ENCODE measurements around the gene AFF3. TPM values are rescaled to one million over a fixed set of nuclear protein-coding genes. Genes with fewer than 3 reads are reported as not detected.
A peak's percentile ranks its signal among the peaks of the same experiment; 100 is the strongest.

AFF3 gene
- total and polyA plus RNA-seq, 2 donors (not counting 3 experiments of a cell fraction or from before 2014, with no cell fraction given) = 0.06 to 0.07 TPM

DNA sequence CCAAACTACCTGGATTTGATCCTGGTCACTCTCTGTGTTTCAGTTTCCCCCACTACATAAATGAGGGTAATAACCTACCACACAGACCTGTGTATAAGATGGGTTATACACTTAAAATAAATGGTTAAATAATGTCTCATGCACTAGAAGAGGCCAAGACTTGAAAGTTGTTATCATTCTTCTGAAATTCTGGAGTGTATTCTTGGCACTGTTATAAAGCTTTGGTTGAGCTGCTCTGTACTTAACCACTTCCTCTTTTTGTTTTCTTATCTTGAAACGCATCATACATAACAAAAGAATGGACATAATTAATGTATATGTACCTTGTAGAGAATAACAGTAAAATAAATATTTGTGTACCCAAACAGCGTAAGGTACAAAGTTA, 281.0 kb downstream of the AFF3 start:
- peak; percentile 59 for FAIRE-seq
- peak; percentile 63 for DNase-seq (ENCODE audit: low read depth, low spot score)
- TF ChIP-seq FOS (IDR thresholded peaks at IDR 0.05; ENCODE audit: borderline replicate concordance, insufficient read depth, low read length) = peak; percentile 40
- no peak for TF ChIP-seq MAX (IDR thresholded peaks at IDR 0.05; ENCODE audit: insufficient read depth, insufficient read length)
- TF ChIP-seq POLR2AphosphoS5 (IDR thresholded peaks at IDR 0.05; ENCODE audit: insufficient read depth, low read depth, low read length) = peak; percentile 51
- peak; percentile 84 for TF ChIP-seq GATA2 (IDR thresholded peaks at IDR 0.05; ENCODE audit: insufficient read depth, insufficient read length, low read depth, low read length)
- TF ChIP-seq JUN (IDR thresholded peaks at IDR 0.05; ENCODE audit: borderline replicate concordance, insufficient read depth, insufficient read length, low read depth) = no peak

DNA sequence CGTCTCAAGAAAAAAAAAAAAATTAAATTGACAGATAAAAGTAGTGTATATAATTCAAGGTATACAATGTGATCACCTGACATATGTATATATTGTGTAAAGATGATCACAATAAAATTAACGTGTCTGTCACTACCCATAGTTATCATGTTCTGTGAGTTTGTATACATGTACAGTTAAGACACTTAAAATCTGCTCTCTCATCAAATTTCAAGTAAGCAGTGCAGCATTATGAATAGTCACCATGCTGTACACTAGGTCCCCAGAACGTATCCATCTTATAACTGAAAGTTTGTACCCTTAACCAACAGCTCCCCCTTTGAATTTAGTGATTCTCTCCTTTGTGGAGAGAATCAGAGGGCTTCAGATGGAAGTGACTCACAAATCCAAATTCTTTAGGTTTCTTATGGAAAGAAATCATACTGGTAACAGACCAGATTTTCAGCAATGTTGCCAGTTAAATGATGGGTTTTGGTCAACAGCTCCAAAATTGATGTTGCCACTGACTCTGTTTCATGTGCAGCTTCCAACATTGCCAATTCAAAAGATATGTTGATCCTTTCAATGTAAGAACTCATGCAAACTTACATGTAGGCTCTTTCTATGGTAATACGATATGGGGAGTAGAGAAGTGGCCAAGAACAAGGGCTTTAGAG, 281.5 kb downstream of the AFF3 start:
- no peak overlapping the region for H3K4me3 ChIP-seq (replicated peaks in 1 of 3; ENCODE audit: insufficient read depth in 1 of 3, low read depth in 1 of 3, low read length in 3 of 3)
- no peaks in the 10 kb centered on the region for H3K9me3 ChIP-seq (replicated peaks; ENCODE audit: control insufficient read depth, insufficient read depth, low read length)
- H3K27ac ChIP-seq (ENCODE audit: insufficient read depth, low read depth, low read length) = peak overlapping the region; percentile 82
- H2AFZ ChIP-seq (ENCODE audit: low read depth, low read length) = no peak overlapping the region
- DNase-seq (ENCODE audit: low read depth, low spot score) = no peak
- FAIRE-seq = no peak
- H3K79me2 ChIP-seq (ENCODE audit: control insufficient read depth, insufficient read depth, low read length) = no peaks in the 10 kb centered on the region
- H3K9me1 ChIP-seq (replicated peaks; ENCODE audit: control insufficient read depth, extremely low read depth, insufficient read depth, low read length) = no peaks in the 10 kb centered on the region
- peak overlapping the region; percentile 70 for H3K4me2 ChIP-seq (ENCODE audit: insufficient read depth, low read length)
- TF ChIP-seq MYC (IDR thresholded peaks at IDR 0.05; ENCODE audit: low read depth, low read length) = no peak
- no peak for TF ChIP-seq POLR2AphosphoS5 (IDR thresholded peaks at IDR 0.05; ENCODE audit: insufficient read depth, low read depth, low read length)
- TF ChIP-seq POLR2A (IDR thresholded peaks at IDR 0.05; ENCODE audit: low read depth, low read length) = no peak
- TF ChIP-seq MAX (IDR thresholded peaks at IDR 0.05; ENCODE audit: insufficient read depth, insufficient read length) = no peak
- TF ChIP-seq JUN (IDR thresholded peaks at IDR 0.05; ENCODE audit: borderline replicate concordance, insufficient read depth, insufficient read length, low read depth) = no peak
- TF ChIP-seq GATA2 (IDR thresholded peaks at IDR 0.05; ENCODE audit: insufficient read depth, insufficient read length, low read depth, low read length) = no peak
- TF ChIP-seq FOS (IDR thresholded peaks at IDR 0.05; ENCODE audit: borderline replicate concordance, insufficient read depth, low read length) = no peak
- TF ChIP-seq, protein P1, sequence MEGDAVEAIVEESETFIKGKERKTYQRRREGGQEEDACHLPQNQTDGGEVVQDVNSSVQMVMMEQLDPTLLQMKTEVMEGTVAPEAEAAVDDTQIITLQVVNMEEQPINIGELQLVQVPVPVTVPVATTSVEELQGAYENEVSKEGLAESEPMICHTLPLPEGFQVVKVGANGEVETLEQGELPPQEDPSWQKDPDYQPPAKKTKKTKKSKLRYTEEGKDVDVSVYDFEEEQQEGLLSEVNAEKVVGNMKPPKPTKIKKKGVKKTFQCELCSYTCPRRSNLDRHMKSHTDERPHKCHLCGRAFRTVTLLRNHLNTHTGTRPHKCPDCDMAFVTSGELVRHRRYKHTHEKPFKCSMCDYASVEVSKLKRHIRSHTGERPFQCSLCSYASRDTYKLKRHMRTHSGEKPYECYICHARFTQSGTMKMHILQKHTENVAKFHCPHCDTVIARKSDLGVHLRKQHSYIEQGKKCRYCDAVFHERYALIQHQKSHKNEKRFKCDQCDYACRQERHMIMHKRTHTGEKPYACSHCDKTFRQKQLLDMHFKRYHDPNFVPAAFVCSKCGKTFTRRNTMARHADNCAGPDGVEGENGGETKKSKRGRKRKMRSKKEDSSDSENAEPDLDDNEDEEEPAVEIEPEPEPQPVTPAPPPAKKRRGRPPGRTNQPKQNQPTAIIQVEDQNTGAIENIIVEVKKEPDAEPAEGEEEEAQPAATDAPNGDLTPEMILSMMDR (IDR thresholded peaks at IDR 0.05; ENCODE audit: extremely low read depth in 1 of 2, insufficient read depth in 1 of 2, low read depth in 1 of 2, low read length in 2 of 2) = no peak
- no peak for TF ChIP-seq EZH2 (IDR thresholded peaks at IDR 0.05; ENCODE audit: borderline replicate concordance, low read depth, low read length, severe bottlenecking)
- CTCF ChIA-PET = interaction anchor here (1.1 to 3.0 kb wide), 3 partner anchors 10 to 50 kb away, joined by 3 to 9 read pairs (median 4); no protein-coding TSS in a partner anchor
- H3K27me3 ChIP-seq (ENCODE audit: control insufficient read depth in 2 of 2, insufficient read depth in 2 of 2, low read length in 2 of 2) = no peaks in the 10 kb centered on the region
- no peaks in the 10 kb centered on the region for H3K36me3 ChIP-seq (ENCODE audit: control insufficient read depth in 2 of 2, extremely low read depth in 1 of 2, insufficient read depth in 2 of 2, low read length in 2 of 2)
- no TSS peak for BruUV-seq (replicated peaks)
- intact Hi-C loops (cut with micrococcal nuclease) (loop anchor here (1.0 to 2.0 kb wide), 2 partner anchors 19 to 40 kb away; no protein-coding TSS in a partner anchor), dilution Hi-C loops (cut with MboI; ENCODE audit: extremely low pct_ligation_motif_present, low sequenced_read_pairs) (no loop called here)
- H3K4me1 ChIP-seq (ENCODE audit: control insufficient read depth, extremely low read depth, insufficient read depth, low read length) = peaks cover 30% of the 10 kb centered on the region
- POLR2A ChIA-PET = no interaction called here
- no peak overlapping the region for H3K9ac ChIP-seq (replicated peaks; ENCODE audit: extremely low read depth, insufficient read depth, low read length)
- no peaks in the 10 kb centered on the region for H4K20me1 ChIP-seq (replicated peaks; ENCODE audit: control insufficient read depth, extremely low read depth, insufficient read depth, low read length)

More for the DNA sequence above, 281.0 kb downstream of the AFF3 start:
- Histone ChIP-seq H2AFZ (ENCODE audit: low read depth, low read length) (no peak overlapping the region), H4K20me1 (replicated peaks; ENCODE audit: control insufficient read depth, extremely low read depth, insufficient read depth, low read length) (no peaks in the 10 kb centered on the region), H3K27me3 (ENCODE audit: control insufficient read depth in 2 of 2, insufficient read depth in 2 of 2, low read length in 2 of 2) (no peaks in the 10 kb centered on the region), H3K9ac (replicated peaks; ENCODE audit: extremely low read depth, insufficient read depth, low read length) (peak overlapping the region; percentile 4), H3K4me3 (replicated peaks in 1 of 3; ENCODE audit: insufficient read depth in 1 of 3, low read depth in 1 of 3, low read length in 3 of 3) (no peak overlapping the region), H3K4me1 (ENCODE audit: control insufficient read depth, extremely low read depth, insufficient read depth, low read length) (peaks cover 30% of the 10 kb centered on the region), H3K79me2 (ENCODE audit: control insufficient read depth, insufficient read depth, low read length) (no peaks in the 10 kb centered on the region), H3K4me2 (ENCODE audit: insufficient read depth, low read length) (peak overlapping the region; percentile 70), H3K9me3 (replicated peaks; ENCODE audit: control insufficient read depth, insufficient read depth, low read length) (no peaks in the 10 kb centered on the region), H3K27ac (ENCODE audit: insufficient read depth, low read depth, low read length) (peak overlapping the region; percentile 82), H3K36me3 (ENCODE audit: control insufficient read depth in 2 of 2, extremely low read depth in 1 of 2, insufficient read depth in 2 of 2, low read length in 2 of 2) (no peaks in the 10 kb centered on the region), H3K9me1 (replicated peaks; ENCODE audit: control insufficient read depth, extremely low read depth, insufficient read depth, low read length) (no peaks in the 10 kb centered on the region)
- intact Hi-C loops (cut with micrococcal nuclease) = loop anchor here (1.0 to 2.0 kb wide), 2 partner anchors 19 to 41 kb away; no protein-coding TSS in a partner anchor
- BruUV-seq (replicated peaks) = no TSS peak
- CTCF ChIA-PET = interaction anchor here (1.1 to 3.0 kb wide), 3 partner anchors 18 to 49 kb away, joined by 3 to 9 read pairs (median 4); no protein-coding TSS in a partner anchor
- POLR2A ChIA-PET = no interaction called here
- dilution Hi-C loops (cut with MboI; ENCODE audit: extremely low pct_ligation_motif_present, low sequenced_read_pairs) = no loop called here
